ENCODE data around the gene FNBP1.

The FNBP1 gene

GRCh38 chr9:130042885-130043653 lies at the start of gene FNBP1:
Gene FNBP1, minus strand, starts transcription at chr9:130043189. Its CDS starts 214 bp downstream, at chr9:130042975.
- peak; percentile 13 to 70 for DNase-seq

- no peak for DNase-seq
Observed at GRCh38 chr9:130090915-130091314, 47.9 kb upstream of the FNBP1 start.

DNA sequence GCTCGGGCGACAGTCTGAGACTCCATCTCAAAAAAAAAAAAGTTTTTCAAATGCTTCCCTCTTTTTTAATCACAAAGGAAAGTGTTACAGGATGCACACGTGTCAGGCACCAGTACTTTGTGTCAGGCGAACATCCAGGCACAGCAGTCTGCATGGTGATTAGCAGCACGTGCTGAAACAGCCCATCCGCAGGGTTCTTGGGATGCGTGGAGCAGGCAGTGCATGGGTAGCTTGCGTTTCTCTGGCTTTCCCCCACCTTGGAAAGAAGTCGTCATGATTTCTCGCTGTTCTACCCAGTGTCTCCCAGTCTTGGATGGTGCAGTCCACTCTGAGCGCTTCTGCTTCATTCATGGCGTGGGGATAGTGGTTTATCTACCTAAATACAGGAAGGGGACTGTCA lies 46.2 kb upstream of the FNBP1 start:
- DNase-seq, result no peak

DNA sequence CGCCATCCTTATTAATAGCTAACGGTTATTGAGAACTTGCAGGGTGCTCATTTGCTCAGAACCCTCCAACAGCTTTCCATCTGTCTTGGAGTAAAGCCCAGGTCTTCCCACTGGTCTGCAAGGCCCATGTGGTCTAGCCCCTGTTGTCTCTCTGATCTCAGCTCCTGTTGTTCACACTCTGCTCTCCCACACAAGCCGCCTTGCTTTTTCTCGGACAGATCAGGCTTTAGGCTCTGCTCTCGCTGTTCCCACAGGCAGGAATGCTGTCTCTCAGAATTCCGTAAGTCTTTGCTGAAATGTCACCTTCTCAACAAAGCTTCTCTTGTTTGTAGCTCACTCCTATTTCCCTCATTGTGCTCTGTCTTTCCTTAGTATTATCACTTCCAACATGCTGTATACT lies 45.1 kb upstream of the FNBP1 start:
- no peak for DNase-seq

- DNase-seq, result no peak
Observed at GRCh38 chr9:130084337-130084736, 41.3 kb upstream of the FNBP1 start.

DNA sequence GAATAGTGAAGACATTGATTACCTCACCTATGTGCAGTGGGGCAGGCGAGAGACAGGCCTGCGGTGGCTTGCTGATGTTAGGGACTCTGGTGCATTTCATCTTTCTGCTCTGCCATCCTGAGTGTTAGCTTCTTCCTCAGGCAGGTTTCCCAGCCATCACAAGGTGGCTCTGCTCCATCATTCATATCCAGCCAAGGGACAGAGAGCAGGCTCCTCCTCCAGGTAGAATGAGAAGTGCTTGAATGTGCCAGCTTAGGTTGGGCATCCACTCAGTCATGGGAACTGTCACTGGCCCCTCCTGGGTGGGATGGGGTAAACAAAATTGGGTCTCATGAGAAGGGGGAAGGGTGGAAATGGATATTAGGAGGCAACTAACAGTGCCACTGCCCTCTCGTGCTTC lies 35.6 kb upstream of the FNBP1 start:
- no peak for DNase-seq

DNA sequence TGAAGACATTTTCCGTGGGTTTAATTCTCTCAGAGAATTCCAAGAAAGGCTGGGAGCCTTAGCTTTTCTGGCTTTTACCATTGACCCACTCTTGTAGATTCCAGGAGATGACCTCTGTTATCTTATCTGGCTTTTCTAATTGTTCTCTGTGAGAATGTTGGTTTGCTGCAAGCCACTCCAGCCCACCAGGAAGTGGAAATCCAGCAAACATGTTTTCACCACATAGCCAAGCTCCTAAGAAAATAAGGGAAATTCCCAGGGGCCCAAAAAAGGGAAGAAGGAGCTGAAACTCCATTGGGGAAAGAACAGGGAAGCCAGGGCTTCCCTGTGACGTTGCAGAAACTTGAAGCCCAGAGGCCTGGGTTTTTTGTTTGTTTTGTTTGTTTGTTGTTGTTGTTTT lies 30.4 kb upstream of the FNBP1 start:
- no peak for DNase-seq

GRCh38 chr9:130072515-130073235 lies 29.7 kb upstream of the FNBP1 start:
- DNase-seq, result no peak

DNA sequence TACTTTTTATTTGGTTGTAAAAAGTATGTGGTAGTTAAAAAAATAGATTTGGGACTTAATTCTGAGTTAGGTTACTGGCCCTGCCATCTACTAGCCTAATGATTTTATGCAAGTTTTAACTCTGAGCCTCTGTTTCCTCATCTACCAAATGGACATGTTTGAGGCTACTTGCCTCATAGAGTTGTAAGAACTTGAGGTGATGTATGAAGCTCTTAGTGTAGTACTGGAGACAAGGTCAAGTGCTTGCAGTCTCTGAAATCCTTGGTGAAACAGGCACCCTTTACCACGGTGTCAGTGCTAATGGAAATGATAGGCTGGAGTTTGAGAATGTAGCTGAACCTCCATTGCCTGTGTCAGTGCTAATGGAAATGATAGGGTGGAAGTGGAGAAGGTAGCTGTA lies 26.1 kb upstream of the FNBP1 start:
- DNase-seq, result no peak

- DNase-seq, result no peak
Observed at GRCh38 chr9:130064621-130065020, 21.6 kb upstream of the FNBP1 start.

DNA sequence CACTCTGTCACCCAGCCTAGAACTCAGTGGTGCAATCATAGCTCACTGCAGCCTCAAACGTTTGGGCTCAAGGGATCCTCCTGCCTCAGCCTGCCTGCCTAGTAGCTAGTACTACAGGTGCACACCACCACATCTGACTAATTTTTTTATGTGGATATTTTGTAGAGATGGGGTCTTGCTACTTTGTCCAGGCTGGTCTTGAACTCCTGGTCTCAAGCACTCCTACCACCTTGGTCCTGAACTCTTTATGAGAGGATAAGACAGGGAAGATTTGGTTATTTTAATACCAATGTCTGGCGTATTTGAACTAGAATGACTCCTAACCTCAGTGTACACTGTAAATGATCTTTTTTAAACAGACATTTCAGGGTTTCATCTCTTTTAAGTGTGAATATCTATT lies 19.8 kb upstream of the FNBP1 start:
- DNase-seq, result no peak

DNA sequence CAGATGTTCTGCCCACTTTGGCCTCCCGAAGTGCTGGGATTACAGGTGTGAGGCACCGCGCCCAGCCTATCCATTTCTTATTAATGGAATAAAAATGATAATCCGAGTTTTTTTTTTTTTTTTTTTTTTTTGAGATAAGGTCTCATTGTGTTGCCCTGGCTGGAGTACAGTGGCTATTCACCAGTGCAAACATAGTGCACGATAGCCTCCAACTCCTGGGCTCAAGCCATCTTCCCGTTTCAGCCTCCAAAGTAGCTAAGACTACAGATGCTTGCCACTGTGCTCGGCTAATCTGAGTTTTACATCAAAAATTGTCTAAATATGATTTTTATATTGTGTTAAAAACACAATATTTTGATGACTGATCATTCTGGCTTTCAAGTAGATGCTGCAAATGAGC lies 17.3 kb upstream of the FNBP1 start:
- no peak for DNase-seq

- DNase-seq, result peak in 1 of 2 experiments; percentile 15
Observed at GRCh38 chr9:130058887-130059286, 15.9 kb upstream of the FNBP1 start.

DNA sequence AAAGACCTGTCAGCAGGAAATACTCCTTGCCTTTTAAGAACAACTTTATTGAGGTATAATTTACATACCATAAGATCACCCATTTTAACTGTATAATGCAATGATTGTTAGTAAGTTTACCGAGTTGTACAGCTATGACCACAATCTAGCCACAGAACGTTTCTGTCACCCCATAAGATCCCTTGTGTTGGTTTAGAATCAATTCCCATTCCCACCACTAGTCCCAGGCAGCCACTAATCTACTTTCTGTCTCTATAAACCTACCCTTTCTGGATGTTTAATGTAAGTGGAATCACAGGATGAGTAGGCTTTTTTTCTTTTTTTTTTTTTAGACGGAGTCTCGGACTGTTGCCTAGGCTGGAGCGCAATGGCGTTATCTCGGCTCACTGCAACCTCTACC lies 15.2 kb upstream of the FNBP1 start:
- no peak for DNase-seq

DNA sequence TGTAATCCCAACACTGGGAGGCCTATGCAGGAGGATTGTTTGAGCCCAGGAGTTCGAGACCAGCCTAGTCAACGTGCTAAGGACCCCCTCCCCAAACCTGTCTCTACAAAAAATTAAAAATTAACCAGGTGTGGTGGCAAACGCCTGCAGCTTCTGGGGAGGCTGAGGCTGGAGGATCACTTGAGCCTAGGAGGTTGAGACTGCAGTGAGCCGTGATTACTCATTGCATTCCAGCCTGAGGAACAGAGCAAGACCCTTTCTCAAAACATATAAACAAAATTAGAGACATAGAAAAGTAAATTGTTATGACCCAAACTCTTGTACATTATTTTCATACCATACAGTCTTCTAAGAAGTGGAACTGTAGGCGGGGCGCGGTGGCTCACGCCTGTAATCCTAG lies 11.8 kb upstream of the FNBP1 start:
- no peak for DNase-seq

- no peak for DNase-seq
Observed at GRCh38 chr9:130054325-130054786, 11.4 kb upstream of the FNBP1 start.

GRCh38 chr9:130053504-130054324 lies 10.7 kb upstream of the FNBP1 start, which contains the start of gene GPR107:
Gene GPR107, plus strand, starts transcription at chr9:130053906. Its CDS starts 27 bp downstream, at chr9:130053933.
- peak in 1 of 2 experiments; percentile 39 for DNase-seq

- no peak for DNase-seq
Observed at GRCh38 chr9:130053109-130053503, 10.1 kb upstream of the FNBP1 start.

DNA sequence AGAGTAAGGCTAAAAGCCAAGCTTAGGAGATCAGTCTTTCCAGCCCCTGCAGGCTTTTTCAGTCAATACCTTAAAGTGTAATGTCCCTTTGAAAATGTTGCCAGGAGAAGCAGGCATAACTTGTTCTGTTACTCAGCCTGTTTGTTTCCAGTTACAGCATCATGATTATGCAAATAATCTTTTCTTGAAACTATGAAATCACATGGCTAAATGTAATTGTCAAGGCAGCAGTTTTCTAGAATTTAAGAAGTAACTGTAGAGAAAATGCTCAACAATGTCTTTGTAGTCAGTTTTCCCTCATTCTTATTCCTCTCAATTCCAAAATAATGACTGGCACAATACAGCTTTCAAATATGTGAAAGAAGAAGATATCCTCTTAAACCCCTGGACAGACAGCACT lies 8.9 kb upstream of the FNBP1 start:
- DNase-seq, result no peak

DNA sequence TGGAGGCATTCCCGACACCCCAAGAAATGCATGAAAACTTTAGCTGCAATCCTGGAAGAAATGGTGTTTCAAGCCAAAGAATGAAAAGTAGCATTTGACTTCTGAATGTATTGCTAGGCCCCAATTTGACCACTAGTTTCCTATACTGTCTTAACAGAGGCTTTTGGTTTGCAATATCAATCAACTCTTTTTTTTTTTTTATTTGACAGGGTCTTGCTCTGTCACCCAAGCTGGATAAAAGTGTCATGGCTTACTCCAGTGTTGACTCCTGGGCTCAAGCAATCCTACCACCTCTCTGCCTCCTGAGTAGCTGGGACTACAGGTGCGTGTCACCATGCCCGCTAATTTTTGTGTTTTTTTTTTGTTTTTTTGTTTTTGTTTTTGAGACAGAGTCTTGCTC lies 7.5 kb upstream of the FNBP1 start:
- DNase-seq, result no peak

GRCh38 chr9:130049431-130050210 lies 6.6 kb upstream of the FNBP1 start:
- no peak for DNase-seq

- no peak for DNase-seq
Observed at GRCh38 chr9:130045725-130046450, 2.9 kb upstream of the FNBP1 start.

Data from NCI-H446 (cell line).